ENCODE data around the gene DNASE1.

The DNASE1 gene

GRCh38 chr16:3701531-3701930, 47.0 kb downstream of the DNASE1 start:
- no peak for DNase-seq

GRCh38 chr16:3702082-3702481, 47.6 kb downstream of the DNASE1 start:
- DNase-seq, result no peak

- DNase-seq, result no peak
Measured at GRCh38 chr16:3706253-3707012, 51.9 kb downstream of the DNASE1 start.

Data from CD4-positive, alpha-beta T cell treated with Interferon alpha-2 for 1 hour (primary cell).